ENCODE data around the gene KIF16B.

The KIF16B gene

DNA sequence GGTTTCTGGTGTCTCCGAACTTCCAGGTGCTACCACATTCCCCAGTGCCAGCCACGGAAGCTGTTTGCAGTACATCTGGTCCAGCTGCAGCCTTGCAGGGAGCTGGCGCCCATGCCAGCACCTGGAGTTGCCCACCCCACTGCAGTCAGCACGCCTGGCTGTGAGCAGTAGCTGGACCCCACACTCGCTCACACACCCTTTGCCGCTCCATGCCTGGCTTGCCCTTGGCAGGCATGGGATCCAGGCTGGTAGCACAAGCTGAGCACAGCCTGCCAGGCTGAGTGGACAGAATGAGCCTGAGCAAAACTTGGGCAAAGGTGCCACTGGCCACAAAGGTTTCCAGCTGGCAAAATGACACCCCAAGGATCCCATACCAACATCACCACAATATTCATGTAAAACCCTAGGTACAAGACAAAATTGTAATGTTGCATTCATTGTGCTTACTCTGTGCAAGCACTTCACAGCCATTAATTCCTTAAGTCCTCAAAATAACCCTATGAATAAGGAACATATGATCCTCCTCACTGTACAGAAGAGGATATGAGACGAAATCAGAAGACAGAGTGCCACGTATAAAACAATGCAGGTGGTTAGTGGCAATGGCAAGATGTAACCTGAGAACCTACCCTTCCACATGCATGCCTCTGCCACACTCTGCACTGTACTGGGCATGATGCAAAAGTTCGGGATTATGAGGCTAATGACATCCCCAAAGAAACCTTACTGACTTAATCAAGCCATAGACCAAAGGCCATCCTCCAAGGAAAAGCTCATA is 18.3 kb downstream of the KIF16B start (continued):
- TF ChIP-seq ZNF8 (CRISPR knock-in tag; IDR thresholded peaks at IDR 0.05) (no peak), ESRRG (CRISPR knock-in tag; IDR thresholded peaks at IDR 0.05) (no peak), CSDC2 (CRISPR knock-in tag; IDR thresholded peaks at IDR 0.05) (no peak), ZNF565 (CRISPR knock-in tag; conservative IDR thresholded peaks at IDR 0.05; ENCODE audit: low read depth) (no peak), ARNTL (CRISPR knock-in tag; IDR thresholded peaks at IDR 0.05; ENCODE audit: borderline replicate concordance, low read depth) (no peak), TOX (CRISPR knock-in tag; IDR thresholded peaks at IDR 0.05; ENCODE audit: borderline replicate concordance) (no peak), SNAI2 (CRISPR knock-in tag; IDR thresholded peaks at IDR 0.05) (no peak)
- TF ChIP-seq, protein P1, sequence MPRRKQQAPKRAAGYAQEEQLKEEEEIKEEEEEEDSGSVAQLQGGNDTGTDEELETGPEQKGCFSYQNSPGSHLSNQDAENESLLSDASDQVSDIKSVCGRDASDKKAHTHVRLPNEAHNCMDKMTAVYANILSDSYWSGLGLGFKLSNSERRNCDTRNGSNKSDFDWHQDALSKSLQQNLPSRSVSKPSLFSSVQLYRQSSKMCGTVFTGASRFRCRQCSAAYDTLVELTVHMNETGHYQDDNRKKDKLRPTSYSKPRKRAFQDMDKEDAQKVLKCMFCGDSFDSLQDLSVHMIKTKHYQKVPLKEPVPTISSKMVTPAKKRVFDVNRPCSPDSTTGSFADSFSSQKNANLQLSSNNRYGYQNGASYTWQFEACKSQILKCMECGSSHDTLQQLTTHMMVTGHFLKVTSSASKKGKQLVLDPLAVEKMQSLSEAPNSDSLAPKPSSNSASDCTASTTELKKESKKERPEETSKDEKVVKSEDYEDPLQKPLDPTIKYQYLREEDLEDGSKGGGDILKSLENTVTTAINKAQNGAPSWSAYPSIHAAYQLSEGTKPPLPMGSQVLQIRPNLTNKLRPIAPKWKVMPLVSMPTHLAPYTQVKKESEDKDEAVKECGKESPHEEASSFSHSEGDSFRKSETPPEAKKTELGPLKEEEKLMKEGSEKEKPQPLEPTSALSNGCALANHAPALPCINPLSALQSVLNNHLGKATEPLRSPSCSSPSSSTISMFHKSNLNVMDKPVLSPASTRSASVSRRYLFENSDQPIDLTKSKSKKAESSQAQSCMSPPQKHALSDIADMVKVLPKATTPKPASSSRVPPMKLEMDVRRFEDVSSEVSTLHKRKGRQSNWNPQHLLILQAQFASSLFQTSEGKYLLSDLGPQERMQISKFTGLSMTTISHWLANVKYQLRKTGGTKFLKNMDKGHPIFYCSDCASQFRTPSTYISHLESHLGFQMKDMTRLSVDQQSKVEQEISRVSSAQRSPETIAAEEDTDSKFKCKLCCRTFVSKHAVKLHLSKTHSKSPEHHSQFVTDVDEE (CRISPR knock-in tag; IDR thresholded peaks at IDR 0.05): no peak
- TF ChIP-seq, protein P2, sequence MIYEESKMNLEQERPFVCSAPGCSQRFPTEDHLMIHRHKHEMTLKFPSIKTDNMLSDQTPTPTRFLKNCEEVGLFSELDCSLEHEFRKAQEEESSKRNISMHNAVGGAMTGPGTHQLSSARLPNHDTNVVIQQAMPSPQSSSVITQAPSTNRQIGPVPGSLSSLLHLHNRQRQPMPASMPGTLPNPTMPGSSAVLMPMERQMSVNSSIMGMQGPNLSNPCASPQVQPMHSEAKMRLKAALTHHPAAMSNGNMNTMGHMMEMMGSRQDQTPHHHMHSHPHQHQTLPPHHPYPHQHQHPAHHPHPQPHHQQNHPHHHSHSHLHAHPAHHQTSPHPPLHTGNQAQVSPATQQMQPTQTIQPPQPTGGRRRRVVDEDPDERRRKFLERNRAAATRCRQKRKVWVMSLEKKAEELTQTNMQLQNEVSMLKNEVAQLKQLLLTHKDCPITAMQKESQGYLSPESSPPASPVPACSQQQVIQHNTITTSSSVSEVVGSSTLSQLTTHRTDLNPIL (CRISPR knock-in tag; IDR thresholded peaks at IDR 0.05; ENCODE audit: low read depth): no peak

DNA sequence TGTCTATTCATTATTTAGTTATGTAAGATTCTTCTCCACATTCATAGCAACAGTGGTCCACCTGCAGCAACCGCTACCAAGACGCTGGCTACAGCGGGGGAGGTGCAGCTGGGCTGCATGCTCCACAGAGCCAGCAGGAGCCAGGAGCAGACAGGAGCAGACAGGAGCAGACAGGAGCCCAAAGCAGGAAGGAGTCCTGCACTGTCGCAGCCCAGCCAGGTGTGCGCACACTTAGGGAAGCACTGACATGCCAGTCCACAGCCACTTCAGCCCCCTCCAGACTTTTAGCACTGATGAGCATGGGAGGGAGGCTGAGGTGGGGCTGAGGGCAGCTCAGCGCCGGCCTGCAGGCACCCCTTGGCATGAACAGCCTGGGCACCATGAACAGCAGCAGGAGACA is 19.6 kb downstream of the KIF16B start:
- no peak for ATAC-seq
- TF ChIP-seq GLIS3 (CRISPR knock-in tag; IDR thresholded peaks at IDR 0.05) (no peak), SNAI2 (CRISPR knock-in tag; IDR thresholded peaks at IDR 0.05) (no peak), PPARA (CRISPR knock-in tag; IDR thresholded peaks at IDR 0.05; ENCODE audit: borderline replicate concordance) (no peak), ZC3H10 (CRISPR knock-in tag; IDR thresholded peaks at IDR 0.05) (no peak), CSDC2 (CRISPR knock-in tag; IDR thresholded peaks at IDR 0.05) (no peak), ZNF70 (CRISPR knock-in tag; IDR thresholded peaks at IDR 0.05) (no peak), ZNF565 (CRISPR knock-in tag; conservative IDR thresholded peaks at IDR 0.05; ENCODE audit: low read depth) (no peak), TCF4 (CRISPR knock-in tag; IDR thresholded peaks at IDR 0.05; ENCODE audit: borderline replicate concordance) (no peak), ISL1 (CRISPR knock-in tag; IDR thresholded peaks at IDR 0.05) (no peak), BACH2 (CRISPR knock-in tag; IDR thresholded peaks at IDR 0.05; ENCODE audit: borderline replicate concordance) (no peak), TOX (CRISPR knock-in tag; IDR thresholded peaks at IDR 0.05; ENCODE audit: borderline replicate concordance) (no peak), ARNTL (CRISPR knock-in tag; IDR thresholded peaks at IDR 0.05; ENCODE audit: borderline replicate concordance, low read depth) (no peak), ESRRG (CRISPR knock-in tag; IDR thresholded peaks at IDR 0.05) (no peak), ZFP3 (CRISPR knock-in tag; IDR thresholded peaks at IDR 0.05) (no peak), RARB (CRISPR knock-in tag; IDR thresholded peaks at IDR 0.05) (no peak)
- TF ChIP-seq, protein P3, sequence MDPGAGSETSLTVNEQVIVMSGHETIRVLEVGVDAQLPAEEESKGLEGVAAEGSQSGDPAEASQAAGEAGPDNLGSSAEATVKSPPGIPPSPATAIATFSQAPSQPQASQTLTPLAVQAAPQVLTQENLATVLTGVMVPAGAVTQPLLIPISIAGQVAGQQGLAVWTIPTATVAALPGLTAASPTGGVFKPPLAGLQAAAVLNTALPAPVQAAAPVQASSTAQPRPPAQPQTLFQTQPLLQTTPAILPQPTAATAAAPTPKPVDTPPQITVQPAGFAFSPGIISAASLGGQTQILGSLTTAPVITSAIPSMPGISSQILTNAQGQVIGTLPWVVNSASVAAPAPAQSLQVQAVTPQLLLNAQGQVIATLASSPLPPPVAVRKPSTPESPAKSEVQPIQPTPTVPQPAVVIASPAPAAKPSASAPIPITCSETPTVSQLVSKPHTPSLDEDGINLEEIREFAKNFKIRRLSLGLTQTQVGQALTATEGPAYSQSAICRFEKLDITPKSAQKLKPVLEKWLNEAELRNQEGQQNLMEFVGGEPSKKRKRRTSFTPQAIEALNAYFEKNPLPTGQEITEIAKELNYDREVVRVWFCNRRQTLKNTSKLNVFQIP (CRISPR knock-in tag; IDR thresholded peaks at IDR 0.05; ENCODE audit: borderline replicate concordance, low read depth): no peak
- TF ChIP-seq, protein P4, sequence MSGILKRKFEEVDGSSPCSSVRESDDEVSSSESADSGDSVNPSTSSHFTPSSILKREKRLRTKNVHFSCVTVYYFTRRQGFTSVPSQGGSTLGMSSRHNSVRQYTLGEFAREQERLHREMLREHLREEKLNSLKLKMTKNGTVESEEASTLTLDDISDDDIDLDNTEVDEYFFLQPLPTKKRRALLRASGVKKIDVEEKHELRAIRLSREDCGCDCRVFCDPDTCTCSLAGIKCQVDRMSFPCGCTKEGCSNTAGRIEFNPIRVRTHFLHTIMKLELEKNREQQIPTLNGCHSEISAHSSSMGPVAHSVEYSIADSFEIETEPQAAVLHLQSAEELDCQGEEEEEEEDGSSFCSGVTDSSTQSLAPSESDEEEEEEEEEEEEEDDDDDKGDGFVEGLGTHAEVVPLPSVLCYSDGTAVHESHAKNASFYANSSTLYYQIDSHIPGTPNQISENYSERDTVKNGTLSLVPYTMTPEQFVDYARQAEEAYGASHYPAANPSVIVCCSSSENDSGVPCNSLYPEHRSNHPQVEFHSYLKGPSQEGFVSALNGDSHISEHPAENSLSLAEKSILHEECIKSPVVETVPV (CRISPR knock-in tag; IDR thresholded peaks at IDR 0.05): no peak
- TF ChIP-seq, protein P5, sequence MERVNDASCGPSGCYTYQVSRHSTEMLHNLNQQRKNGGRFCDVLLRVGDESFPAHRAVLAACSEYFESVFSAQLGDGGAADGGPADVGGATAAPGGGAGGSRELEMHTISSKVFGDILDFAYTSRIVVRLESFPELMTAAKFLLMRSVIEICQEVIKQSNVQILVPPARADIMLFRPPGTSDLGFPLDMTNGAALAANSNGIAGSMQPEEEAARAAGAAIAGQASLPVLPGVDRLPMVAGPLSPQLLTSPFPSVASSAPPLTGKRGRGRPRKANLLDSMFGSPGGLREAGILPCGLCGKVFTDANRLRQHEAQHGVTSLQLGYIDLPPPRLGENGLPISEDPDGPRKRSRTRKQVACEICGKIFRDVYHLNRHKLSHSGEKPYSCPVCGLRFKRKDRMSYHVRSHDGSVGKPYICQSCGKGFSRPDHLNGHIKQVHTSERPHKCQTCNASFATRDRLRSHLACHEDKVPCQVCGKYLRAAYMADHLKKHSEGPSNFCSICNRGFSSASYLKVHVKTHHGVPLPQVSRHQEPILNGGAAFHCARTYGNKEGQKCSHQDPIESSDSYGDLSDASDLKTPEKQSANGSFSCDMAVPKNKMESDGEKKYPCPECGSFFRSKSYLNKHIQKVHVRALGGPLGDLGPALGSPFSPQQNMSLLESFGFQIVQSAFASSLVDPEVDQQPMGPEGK (CRISPR knock-in tag; IDR thresholded peaks at IDR 0.05; ENCODE audit: borderline replicate concordance): no peak
- TF ChIP-seq, protein P1 (CRISPR knock-in tag; IDR thresholded peaks at IDR 0.05): no peak

Data from SK-N-SH treated with all-trans-retinoic acid at 6 μM for 48 hours (cell line).